ENCODE results near the gene NKAIN4. TPM values are rescaled to one million over a fixed set of nuclear protein-coding genes. Genes with fewer than 3 reads are reported as not detected.

Gene NKAIN4
- total and polyA plus RNA-seq, 2 experiments from 2014 or later = 13.5 to 21.0 TPM

DNA sequence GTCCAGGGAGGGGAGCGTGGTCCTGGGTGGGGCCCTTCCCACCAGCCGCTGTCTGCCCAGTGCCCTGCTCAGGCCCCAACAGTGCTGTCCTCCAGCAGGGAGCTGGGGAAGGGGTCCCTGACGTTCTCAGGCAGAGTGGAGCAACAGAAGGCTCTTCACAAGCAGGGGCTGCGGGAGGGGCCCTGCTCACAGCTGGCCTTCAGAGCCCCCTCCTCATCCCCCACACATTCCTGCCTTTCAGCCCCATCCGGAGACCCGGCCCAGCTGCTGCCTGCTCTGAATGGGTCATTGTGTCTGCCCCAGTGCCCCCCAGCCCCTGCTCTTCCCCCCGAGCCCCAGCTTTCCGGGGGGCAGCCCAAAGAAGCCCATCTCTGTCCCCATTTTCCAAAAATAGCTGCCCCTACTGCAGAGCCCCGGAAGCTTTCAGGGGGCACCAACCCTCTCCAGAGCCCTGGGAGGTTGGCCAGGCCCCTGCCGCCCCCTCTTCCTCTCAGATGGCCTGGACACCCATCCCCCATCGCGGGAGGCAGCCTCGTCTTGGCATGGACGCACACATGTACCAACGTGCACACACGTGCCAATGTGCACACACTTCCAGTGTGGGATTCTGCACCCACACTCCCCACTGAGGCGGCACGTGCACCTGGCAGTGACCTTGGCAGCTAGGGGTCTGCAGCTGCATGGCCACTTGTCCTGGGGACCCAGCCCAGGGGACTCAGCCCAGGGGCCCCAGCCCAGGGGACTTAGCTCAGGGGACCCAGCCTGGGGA, 42.5 kb upstream of the NKAIN4 start:
- DNase-seq (ENCODE audit: low spot score) = no peak
- Histone ChIP-seq H2AFZ (no peak overlapping the region), H3K9me2 (replicated peaks; ENCODE audit: insufficient read depth) (no peaks in the 10 kb centered on the region), H3K79me2 (no peaks in the 10 kb centered on the region), H3K9me3 (ENCODE audit: low read depth) (no peaks in the 10 kb centered on the region), H4K20me1 (ENCODE audit: insufficient read depth, poor library complexity, severe bottlenecking) (no peaks in the 10 kb centered on the region), H3K4me1 (ENCODE audit: insufficient read depth) (no peaks in the 10 kb centered on the region), H3K27me3 (peaks cover 10% of the 10 kb centered on the region), H3K4me2 (no peak overlapping the region), H3K36me3 (replicated peaks; ENCODE audit: insufficient read depth, low read depth) (no peaks in the 10 kb centered on the region), H3K4me3 (no peak overlapping the region), H3K27ac (no peak overlapping the region)
- no peak for TF ChIP-seq EZH2 (IDR thresholded peaks at IDR 0.05; ENCODE audit: borderline replicate concordance)
- TF ChIP-seq EZH2phosphoT487 (IDR thresholded peaks at IDR 0.05; ENCODE audit: low read depth, severe bottlenecking, unreplicated experiment) = no peak
- TF ChIP-seq, protein P1, sequence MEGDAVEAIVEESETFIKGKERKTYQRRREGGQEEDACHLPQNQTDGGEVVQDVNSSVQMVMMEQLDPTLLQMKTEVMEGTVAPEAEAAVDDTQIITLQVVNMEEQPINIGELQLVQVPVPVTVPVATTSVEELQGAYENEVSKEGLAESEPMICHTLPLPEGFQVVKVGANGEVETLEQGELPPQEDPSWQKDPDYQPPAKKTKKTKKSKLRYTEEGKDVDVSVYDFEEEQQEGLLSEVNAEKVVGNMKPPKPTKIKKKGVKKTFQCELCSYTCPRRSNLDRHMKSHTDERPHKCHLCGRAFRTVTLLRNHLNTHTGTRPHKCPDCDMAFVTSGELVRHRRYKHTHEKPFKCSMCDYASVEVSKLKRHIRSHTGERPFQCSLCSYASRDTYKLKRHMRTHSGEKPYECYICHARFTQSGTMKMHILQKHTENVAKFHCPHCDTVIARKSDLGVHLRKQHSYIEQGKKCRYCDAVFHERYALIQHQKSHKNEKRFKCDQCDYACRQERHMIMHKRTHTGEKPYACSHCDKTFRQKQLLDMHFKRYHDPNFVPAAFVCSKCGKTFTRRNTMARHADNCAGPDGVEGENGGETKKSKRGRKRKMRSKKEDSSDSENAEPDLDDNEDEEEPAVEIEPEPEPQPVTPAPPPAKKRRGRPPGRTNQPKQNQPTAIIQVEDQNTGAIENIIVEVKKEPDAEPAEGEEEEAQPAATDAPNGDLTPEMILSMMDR (IDR thresholded peaks at IDR 0.05; ENCODE audit: poor library complexity) = no peak
- WGBS (ENCODE audit: low lambda C conversion rate, missing lambda C conversion rate) = 76% methylated on average over 17 of the region's 18 CpGs

- Histone ChIP-seq H3K9me2 (replicated peaks; ENCODE audit: insufficient read depth) (no peaks in the 10 kb centered on the region), H3K9me3 (ENCODE audit: low read depth) (no peaks in the 10 kb centered on the region), H4K20me1 (ENCODE audit: insufficient read depth, poor library complexity, severe bottlenecking) (no peaks in the 10 kb centered on the region), H3K4me2 (no peak overlapping the region), H3K27me3 (peaks cover 10% of the 10 kb centered on the region), H3K79me2 (no peaks in the 10 kb centered on the region), H3K27ac (no peak overlapping the region), H3K4me1 (ENCODE audit: insufficient read depth) (peaks cover 1% of the 10 kb centered on the region), H2AFZ (no peak overlapping the region), H3K36me3 (replicated peaks; ENCODE audit: insufficient read depth, low read depth) (no peaks in the 10 kb centered on the region), H3K4me3 (no peak overlapping the region)
- 56% methylated on average over 15 of the region's 20 CpGs for WGBS (ENCODE audit: low lambda C conversion rate, missing lambda C conversion rate)
- no peak for DNase-seq (ENCODE audit: low spot score)
- no peak for TF ChIP-seq EZH2phosphoT487 (IDR thresholded peaks at IDR 0.05; ENCODE audit: low read depth, severe bottlenecking, unreplicated experiment)
- TF ChIP-seq, protein P1 (IDR thresholded peaks at IDR 0.05; ENCODE audit: poor library complexity) = no peak
- no peak for TF ChIP-seq EZH2 (IDR thresholded peaks at IDR 0.05; ENCODE audit: borderline replicate concordance)
Measured at GRCh38 chr20:63295846-63296245, 41.6 kb upstream of the NKAIN4 start.

GRCh38 chr20:63295422-63295821, 41.2 kb upstream of the NKAIN4 start:
- Histone ChIP-seq H3K36me3 (replicated peaks; ENCODE audit: insufficient read depth, low read depth) (no peaks in the 10 kb centered on the region), H3K27me3 (peaks cover 10% of the 10 kb centered on the region), H3K27ac (no peak overlapping the region), H4K20me1 (ENCODE audit: insufficient read depth, poor library complexity, severe bottlenecking) (no peaks in the 10 kb centered on the region), H3K4me2 (no peak overlapping the region), H3K4me3 (no peak overlapping the region), H2AFZ (no peak overlapping the region), H3K9me3 (ENCODE audit: low read depth) (no peaks in the 10 kb centered on the region), H3K9me2 (replicated peaks; ENCODE audit: insufficient read depth) (no peaks in the 10 kb centered on the region), H3K79me2 (no peaks in the 10 kb centered on the region), H3K4me1 (ENCODE audit: insufficient read depth) (peaks cover 3% of the 10 kb centered on the region)
- TF ChIP-seq EZH2phosphoT487 (IDR thresholded peaks at IDR 0.05; ENCODE audit: low read depth, severe bottlenecking, unreplicated experiment) = no peak
- TF ChIP-seq, protein P1 (IDR thresholded peaks at IDR 0.05; ENCODE audit: poor library complexity) = no peak
- 49% methylated on average over 17 of the region's 17 CpGs for WGBS (ENCODE audit: low lambda C conversion rate, missing lambda C conversion rate)
- no peak for DNase-seq (ENCODE audit: low spot score)
